HG03378 (cell line): Measurements from ENCODE around the gene LIN7B.

Experiments
- ATAC-seq: cut with Tn5 transposase; IDR thresholded peaks from one replicate; pipeline ENCODE4 v1.9.1; 2021; ENCODE audit warnings: mild to moderate bottlenecking, moderate library complexity; ENCODE audit not compliant: unreplicated experiment

The LIN7B gene

DNA sequence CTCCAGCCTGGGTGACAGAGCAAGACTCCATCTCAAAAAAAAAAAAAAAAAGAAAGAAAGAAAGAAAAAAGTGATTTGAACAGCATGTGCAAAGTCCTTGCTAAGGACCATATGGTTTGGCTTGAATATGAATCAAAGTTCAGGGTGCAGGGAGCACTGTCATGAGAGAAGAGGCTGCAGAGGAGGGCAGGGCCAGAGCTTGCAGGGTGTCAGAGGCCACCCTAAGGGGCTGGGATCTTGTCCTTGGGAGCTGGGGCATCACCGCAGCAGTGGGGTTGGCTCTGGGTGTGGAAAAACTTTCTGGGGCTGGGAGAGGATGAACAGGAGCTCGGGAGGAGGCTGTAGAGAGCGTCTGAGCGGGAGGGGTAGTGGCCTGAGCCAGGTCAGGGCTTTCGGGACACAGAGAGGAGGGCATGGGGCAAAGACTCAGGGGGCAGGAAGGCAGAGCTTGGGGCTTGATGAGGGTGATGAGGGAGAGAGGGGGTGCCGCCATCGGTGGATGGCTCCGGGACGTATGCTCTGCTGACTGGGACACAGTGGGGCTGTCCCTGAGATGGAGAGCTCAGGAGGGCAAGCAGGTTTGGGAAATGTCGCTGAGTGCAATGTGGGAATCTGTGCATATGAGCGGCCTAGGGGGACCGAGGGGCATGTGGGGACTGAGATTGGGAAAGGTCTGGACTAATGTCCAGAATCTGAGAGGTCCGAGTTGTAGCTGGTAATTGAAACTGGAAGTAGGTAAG, 46.5 kb downstream of the LIN7B start:
- no peak for ATAC-seq

DNA sequence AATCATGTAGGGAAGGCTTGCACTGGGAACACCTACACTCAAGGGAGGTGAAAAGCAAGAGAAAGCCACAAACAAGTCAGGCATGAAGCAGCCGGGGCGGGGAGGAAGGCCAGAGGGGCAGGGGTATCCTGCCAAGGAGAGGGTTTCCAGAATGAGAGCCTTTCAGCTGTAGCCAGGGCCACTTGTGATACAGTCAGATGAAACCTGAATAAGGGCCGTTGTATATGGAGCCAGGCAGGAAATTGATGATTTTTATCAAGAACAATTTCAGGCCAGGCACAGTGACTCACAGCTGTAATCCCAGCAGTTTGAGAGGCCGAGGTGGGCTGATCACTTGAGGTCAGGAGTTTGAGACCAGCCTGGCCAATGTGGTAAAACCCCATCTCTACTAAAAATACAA, 47.8 kb downstream of the LIN7B start:
- no peak for ATAC-seq

DNA sequence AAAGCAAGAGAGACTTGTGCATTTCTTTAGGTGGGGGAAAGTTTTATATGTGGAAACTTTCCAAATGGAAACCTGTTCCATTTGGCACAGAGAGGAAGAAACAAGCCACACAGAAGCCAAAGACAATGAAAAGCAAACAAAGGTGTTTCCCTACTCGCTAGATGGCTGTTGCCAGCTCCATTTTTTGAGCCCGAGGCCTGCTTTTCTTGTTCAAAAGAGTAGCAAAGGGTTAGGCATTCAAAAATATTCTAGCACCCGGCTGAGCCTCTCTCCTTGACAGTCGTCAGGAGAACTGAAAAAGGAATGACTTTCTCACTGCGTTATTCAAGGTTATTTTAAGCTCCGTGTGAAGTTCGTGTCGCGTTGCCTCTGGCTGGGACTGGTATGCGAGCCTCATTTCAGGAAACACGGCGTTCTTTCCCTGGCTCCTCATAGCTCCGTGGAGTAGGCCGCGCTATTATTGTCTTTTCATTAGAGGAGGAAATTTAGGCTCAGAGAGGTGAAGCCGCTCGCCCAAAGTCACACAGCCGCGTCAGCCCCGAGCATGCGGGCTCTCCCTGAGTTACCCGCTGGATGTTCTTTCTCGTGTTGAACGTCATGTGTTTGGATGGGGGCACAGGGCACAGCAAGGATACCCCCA, 51.1 kb downstream of the LIN7B start:
- ATAC-seq, result no peak

DNA sequence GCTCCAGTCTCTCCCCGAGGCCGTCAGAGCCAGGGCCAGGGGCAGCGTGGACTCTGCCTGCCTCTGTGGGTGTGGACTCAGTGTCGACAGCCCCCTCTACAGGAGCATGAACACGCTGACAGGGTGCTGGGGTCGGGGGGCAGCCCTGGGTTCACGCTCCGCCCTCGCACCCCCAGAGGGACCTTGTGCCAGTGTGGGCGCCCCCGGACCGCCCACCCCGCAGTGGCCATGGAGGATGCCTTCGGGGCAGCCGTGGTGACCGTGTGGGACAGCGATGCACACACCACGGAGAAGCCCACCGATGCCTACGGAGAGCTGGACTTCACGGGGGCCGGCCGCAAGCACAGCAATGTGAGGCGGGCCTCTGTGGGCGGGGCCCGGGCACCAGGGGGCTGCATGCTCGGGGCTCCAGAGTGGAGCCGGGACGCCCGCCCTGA, 51.7 kb downstream of the LIN7B start:
- no peak for ATAC-seq

DNA sequence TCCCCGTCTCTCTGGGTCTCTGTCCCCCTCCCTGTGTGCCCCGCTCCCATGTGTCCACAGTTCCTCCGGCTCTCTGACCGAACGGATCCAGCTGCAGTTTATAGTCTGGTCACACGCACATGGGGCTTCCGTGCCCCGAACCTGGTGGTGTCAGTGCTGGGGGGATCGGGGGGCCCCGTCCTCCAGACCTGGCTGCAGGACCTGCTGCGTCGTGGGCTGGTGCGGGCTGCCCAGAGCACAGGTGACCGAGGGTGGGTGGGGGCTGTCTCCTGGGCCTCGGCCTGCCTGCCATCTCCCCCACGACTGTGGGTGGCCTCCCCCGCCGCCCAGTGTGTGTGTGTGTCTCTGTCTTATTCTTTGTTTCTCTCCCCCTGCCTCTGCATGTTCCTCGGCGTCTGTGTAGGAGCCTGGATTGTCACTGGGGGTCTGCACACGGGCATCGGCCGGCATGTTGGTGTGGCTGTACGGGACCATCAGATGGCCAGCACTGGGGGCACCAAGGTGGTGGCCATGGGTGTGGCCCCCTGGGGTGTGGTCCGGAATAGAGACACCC, 53.8 kb downstream of the LIN7B start:
- ATAC-seq, result no peak
